ENCODE results near the gene ADCY10. TPM values are rescaled to one million over a fixed set of nuclear protein-coding genes. Genes with fewer than 3 reads are reported as not detected.

Gene ADCY10
- total RNA-seq, 1 experiment from 2014 or later: 0.31 TPM

GRCh38 chr1:167910530-167910929 is 3.4 kb downstream of the ADCY10 start:
- no peak for DNase-seq
- intact Hi-C loops (cut with micrococcal nuclease; ENCODE audit: unreplicated experiment): no loop called here
- peak overlapping the region; percentile 66 for H3K27ac Mint-ChIP-seq (ENCODE audit: unreplicated experiment)
- H3K4me1 Mint-ChIP-seq (ENCODE audit: low read depth, unreplicated experiment): peaks cover 39% of the 10 kb centered on the region
- no peaks in the 10 kb centered on the region for H3K27me3 Mint-ChIP-seq (ENCODE audit: unreplicated experiment)
- H3K4me3 Mint-ChIP-seq (ENCODE audit: low read depth, unreplicated experiment): no peak overlapping the region
- peaks cover 6% of the 10 kb centered on the region for H3K36me3 Mint-ChIP-seq (ENCODE audit: insufficient read depth, unreplicated experiment)
- CTCF ChIA-PET: interaction anchor here (0.6 to 1.6 kb wide), 2 partner anchors 17 to 273 kb away, joined by 3 to 7 read pairs; no protein-coding TSS in a partner anchor
- TF ChIP-seq, protein P1, sequence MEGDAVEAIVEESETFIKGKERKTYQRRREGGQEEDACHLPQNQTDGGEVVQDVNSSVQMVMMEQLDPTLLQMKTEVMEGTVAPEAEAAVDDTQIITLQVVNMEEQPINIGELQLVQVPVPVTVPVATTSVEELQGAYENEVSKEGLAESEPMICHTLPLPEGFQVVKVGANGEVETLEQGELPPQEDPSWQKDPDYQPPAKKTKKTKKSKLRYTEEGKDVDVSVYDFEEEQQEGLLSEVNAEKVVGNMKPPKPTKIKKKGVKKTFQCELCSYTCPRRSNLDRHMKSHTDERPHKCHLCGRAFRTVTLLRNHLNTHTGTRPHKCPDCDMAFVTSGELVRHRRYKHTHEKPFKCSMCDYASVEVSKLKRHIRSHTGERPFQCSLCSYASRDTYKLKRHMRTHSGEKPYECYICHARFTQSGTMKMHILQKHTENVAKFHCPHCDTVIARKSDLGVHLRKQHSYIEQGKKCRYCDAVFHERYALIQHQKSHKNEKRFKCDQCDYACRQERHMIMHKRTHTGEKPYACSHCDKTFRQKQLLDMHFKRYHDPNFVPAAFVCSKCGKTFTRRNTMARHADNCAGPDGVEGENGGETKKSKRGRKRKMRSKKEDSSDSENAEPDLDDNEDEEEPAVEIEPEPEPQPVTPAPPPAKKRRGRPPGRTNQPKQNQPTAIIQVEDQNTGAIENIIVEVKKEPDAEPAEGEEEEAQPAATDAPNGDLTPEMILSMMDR (IDR thresholded peaks at IDR 0.05; ENCODE audit: unreplicated experiment): no peak
- no TSS peak for BruUV-seq (replicated peaks)
- peaks cover 5% of the 10 kb centered on the region for H3K9me3 Mint-ChIP-seq (ENCODE audit: low read depth, unreplicated experiment)

DNA sequence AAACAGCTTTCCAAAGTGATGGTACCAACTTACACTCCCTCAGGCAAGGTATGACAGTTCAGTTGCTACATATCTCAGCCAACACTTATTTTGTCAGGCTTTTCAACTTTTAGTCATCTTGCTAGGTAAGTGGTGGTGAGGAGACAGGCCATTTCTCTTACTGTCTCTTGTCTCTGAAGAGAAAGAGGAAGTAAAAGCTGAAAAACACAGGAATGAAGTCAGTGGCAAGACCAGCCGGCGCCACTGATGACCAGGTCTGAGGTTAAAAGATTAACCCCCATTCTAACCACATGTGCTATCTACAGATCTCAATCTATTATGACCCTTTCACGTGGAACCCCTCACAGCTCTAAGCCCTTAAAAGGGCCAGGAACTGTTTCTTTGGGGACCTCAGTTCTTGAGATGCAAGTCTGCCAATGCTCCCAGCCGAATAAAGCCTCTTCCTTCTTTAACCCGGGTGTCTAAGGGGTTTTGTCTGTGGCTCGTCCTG is 4.2 kb downstream of the ADCY10 start:
- H3K4me1 Mint-ChIP-seq (ENCODE audit: low read depth, unreplicated experiment): peaks cover 34% of the 10 kb centered on the region
- CTCF ChIA-PET: no interaction called here
- TF ChIP-seq, protein P1 (IDR thresholded peaks at IDR 0.05; ENCODE audit: unreplicated experiment): no peak

DNA sequence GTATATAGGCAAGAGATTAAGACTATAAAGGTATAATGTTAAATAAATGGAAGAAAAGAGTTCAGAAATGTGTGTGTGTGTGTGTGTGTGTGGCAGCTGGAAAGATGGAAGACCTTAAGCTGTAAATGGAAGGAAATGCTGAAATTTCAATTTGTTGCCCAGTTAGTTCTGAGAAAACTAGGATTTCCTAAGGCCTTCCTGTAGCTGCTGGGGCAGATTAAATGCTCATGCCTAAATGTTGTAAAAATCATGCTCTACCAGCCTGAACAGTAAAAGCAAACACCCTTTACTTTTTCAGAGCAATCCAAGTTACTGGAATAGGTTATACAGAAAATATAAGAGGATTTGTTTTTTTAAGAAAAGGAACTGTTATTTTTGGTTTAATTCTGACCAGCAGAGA is 8.3 kb downstream of the ADCY10 start:
- no peak for DNase-seq
- CTCF ChIA-PET: interaction anchor here (0.7 to 1.6 kb wide), 2 partner anchors 176 to 207 kb away, joined by 3 read pairs; no protein-coding TSS in a partner anchor
- H3K36me3 Mint-ChIP-seq (ENCODE audit: insufficient read depth, unreplicated experiment): peaks cover 6% of the 10 kb centered on the region
- H3K9me3 Mint-ChIP-seq (ENCODE audit: low read depth, unreplicated experiment): peaks cover 5% of the 10 kb centered on the region
- intact Hi-C loops (cut with micrococcal nuclease; ENCODE audit: unreplicated experiment): no loop called here
- no peak overlapping the region for H3K4me3 Mint-ChIP-seq (ENCODE audit: low read depth, unreplicated experiment)
- no TSS peak for BruUV-seq (replicated peaks)
- TF ChIP-seq, protein P1 (IDR thresholded peaks at IDR 0.05; ENCODE audit: unreplicated experiment): no peak
- no peaks in the 10 kb centered on the region for H3K27me3 Mint-ChIP-seq (ENCODE audit: unreplicated experiment)
- H3K27ac Mint-ChIP-seq (ENCODE audit: unreplicated experiment): no peak overlapping the region
- H3K4me1 Mint-ChIP-seq (ENCODE audit: low read depth, unreplicated experiment): peaks cover 10% of the 10 kb centered on the region

More for the DNA sequence above, 4.2 kb downstream of the ADCY10 start:
- H3K36me3 Mint-ChIP-seq (ENCODE audit: insufficient read depth, unreplicated experiment): peaks cover 6% of the 10 kb centered on the region
- peak overlapping the region; percentile 66 for H3K27ac Mint-ChIP-seq (ENCODE audit: unreplicated experiment)
- no peak overlapping the region for H3K4me3 Mint-ChIP-seq (ENCODE audit: low read depth, unreplicated experiment)
- no peak for DNase-seq
- peaks cover 5% of the 10 kb centered on the region for H3K9me3 Mint-ChIP-seq (ENCODE audit: low read depth, unreplicated experiment)
- BruUV-seq (replicated peaks): no TSS peak
- no peaks in the 10 kb centered on the region for H3K27me3 Mint-ChIP-seq (ENCODE audit: unreplicated experiment)
- intact Hi-C loops (cut with micrococcal nuclease; ENCODE audit: unreplicated experiment): no loop called here

DNA sequence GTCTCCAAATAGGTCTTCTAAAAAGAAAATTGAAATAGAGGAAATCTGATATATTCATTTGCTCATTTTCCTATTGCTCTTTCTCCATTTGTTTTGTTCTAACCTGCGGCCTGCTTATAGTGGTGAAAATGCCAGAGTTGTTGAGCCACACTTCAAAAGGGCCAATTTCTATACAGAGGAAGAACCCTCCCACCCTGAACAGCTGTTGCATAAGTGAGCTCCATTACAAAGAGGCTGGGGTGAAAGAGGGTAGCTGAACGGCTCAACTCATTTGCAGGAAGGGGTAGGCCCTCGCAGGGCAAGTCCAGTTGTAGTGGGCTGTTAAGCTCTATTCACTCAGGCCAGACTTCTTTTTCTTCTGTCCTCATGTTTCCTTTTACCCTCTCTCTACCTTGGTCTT is 8.8 kb downstream of the ADCY10 start:
- CTCF ChIA-PET: interaction anchor here (1.6 kb wide), 1 partner anchor 177 kb away, joined by 3 read pairs; no protein-coding TSS in a partner anchor
- TF ChIP-seq, protein P1 (IDR thresholded peaks at IDR 0.05; ENCODE audit: unreplicated experiment): no peak
- H3K9me3 Mint-ChIP-seq (ENCODE audit: low read depth, unreplicated experiment): peaks cover 3% of the 10 kb centered on the region
- DNase-seq: no peak
- intact Hi-C loops (cut with micrococcal nuclease; ENCODE audit: unreplicated experiment): no loop called here
- no peaks in the 10 kb centered on the region for H3K27me3 Mint-ChIP-seq (ENCODE audit: unreplicated experiment)
- peaks cover 2% of the 10 kb centered on the region for H3K36me3 Mint-ChIP-seq (ENCODE audit: insufficient read depth, unreplicated experiment)
- H3K27ac Mint-ChIP-seq (ENCODE audit: unreplicated experiment): no peak overlapping the region
- no TSS peak for BruUV-seq (replicated peaks)
- no peak overlapping the region for H3K4me3 Mint-ChIP-seq (ENCODE audit: low read depth, unreplicated experiment)
- H3K4me1 Mint-ChIP-seq (ENCODE audit: low read depth, unreplicated experiment): peaks cover 5% of the 10 kb centered on the region

Measured in Calu3 (cell line).